Neuronal stem cell (in vitro differentiated cells): ENCODE results near the gene C1RL.
A peak's percentile ranks its signal among the peaks of the same experiment; 100 is the strongest.
"Not testable (repeated sequence)": the region's sequence is repeated elsewhere in the genome, so short reads cannot be mapped to it uniquely, and the experiment has no call there.

Experiments used
- DNase-seq: peaks from one replicate; pipeline ENCODE4 v3.0.0-alpha.2; 2013; ENCODE audit warnings: low spot score
- H2AFZ ChIP-seq: one replicate; pipeline ENCODE4 v1.6.1; 2013; ENCODE audit warnings: mild to moderate bottlenecking, low read length, inconsistent platforms
- H2AK5ac ChIP-seq: 2 replicates; pipeline ENCODE4 v1.6.1; 2013; ENCODE audit warnings: low read depth, mild to moderate bottlenecking, inconsistent platforms, low read length, moderate library complexity, mixed read lengths
- H2BK120ac ChIP-seq: 2 replicates; pipeline ENCODE4 v1.6.1; 2013; ENCODE audit warnings: low read depth, mild to moderate bottlenecking, inconsistent platforms, low read length, moderate library complexity, mixed read lengths
- H2BK12ac ChIP-seq: one replicate; pipeline ENCODE4 v1.6.1; 2013; ENCODE audit warnings: low read length, inconsistent platforms
- H2BK15ac ChIP-seq: 2 replicates; pipeline ENCODE4 v1.6.1; 2013; ENCODE audit warnings: mild to moderate bottlenecking, low read length, inconsistent platforms, mixed read lengths
- H2BK5ac ChIP-seq: one replicate; pipeline ENCODE4 v1.6.1; 2013; ENCODE audit warnings: inconsistent platforms, mild to moderate bottlenecking, low read length, moderate library complexity
- H3K14ac ChIP-seq: one replicate; pipeline ENCODE4 v1.6.1; 2013; ENCODE audit warnings: low read length, inconsistent platforms
- H3K18ac ChIP-seq: 2 replicates; pipeline ENCODE4 v1.6.1; 2013; ENCODE audit warnings: low read length, inconsistent platforms
- H3K23ac ChIP-seq: 2 replicates; pipeline ENCODE4 v1.6.1; 2013; ENCODE audit warnings: low read depth, mild to moderate bottlenecking, mixed read lengths, low read length, inconsistent platforms; ENCODE audit not compliant: poor library complexity
- H3K27ac ChIP-seq: replicated peaks from 3 replicates; pipeline ENCODE4 v1.5.1; 2013; ENCODE audit warnings: low read length, inconsistent platforms
- H3K27me3 ChIP-seq, 3 experiments: 2 replicates each; pipeline ENCODE4 v1.6.1; 2013; ENCODE audit warnings: low read length in 3 of 3, mild to moderate bottlenecking in 2 of 3, inconsistent platforms in 1 of 3, low read depth in 1 of 3, mixed read lengths in 1 of 3, moderate library complexity in 1 of 3; ENCODE audit not compliant: control insufficient read depth in 3 of 3, insufficient read depth in 3 of 3
- H3K36me3 ChIP-seq, 2 donors: replicated peaks in 1 of 2; 2 replicates each; pipeline ENCODE4 v1.6.1; 2013; ENCODE audit warnings: low read length in 2 of 2; ENCODE audit not compliant: control insufficient read depth in 2 of 2, insufficient read depth in 2 of 2
- H3K4ac ChIP-seq: 2 replicates; pipeline ENCODE4 v1.6.1; 2013; ENCODE audit warnings: inconsistent platforms, mild to moderate bottlenecking, low read length, moderate library complexity
- H3K4me1 ChIP-seq, 2 donors: 1 replicate in 1 of 2; 2 replicates in 1 of 2; pipeline ENCODE4 v1.6.1; 2013; ENCODE audit warnings: low read length in 2 of 2, low read depth in 1 of 2; ENCODE audit not compliant: control insufficient read depth in 2 of 2, insufficient read depth in 1 of 2
- H3K4me2 ChIP-seq: one replicate; pipeline ENCODE4 v1.6.1; 2013; ENCODE audit warnings: mild to moderate bottlenecking, low read length, inconsistent platforms; ENCODE audit not compliant: insufficient read depth, poor library complexity, severe bottlenecking
- H3K4me3 ChIP-seq, 2 donors: 2 replicates each; pipeline ENCODE4 v1.5.1; 2013; ENCODE audit warnings: low read length in 2 of 2, mild to moderate bottlenecking in 2 of 2, inconsistent platforms in 1 of 2, moderate library complexity in 1 of 2
- H3K79me1 ChIP-seq: one replicate; pipeline ENCODE4 v1.6.1; 2013; ENCODE audit warnings: low read depth, mild to moderate bottlenecking, inconsistent platforms, low read length, moderate library complexity
- H3K9ac ChIP-seq: one replicate; pipeline ENCODE4 v1.6.1; 2013; ENCODE audit warnings: mild to moderate bottlenecking, low read depth, low read length, inconsistent platforms; ENCODE audit not compliant: poor library complexity
- H3K9me3 ChIP-seq, 2 donors: replicated peaks in 1 of 2; 2 replicates each; pipeline versions ENCODE3 to v1.6.1; 2013; ENCODE audit warnings: low read length in 2 of 2, mild to moderate bottlenecking in 2 of 2, inconsistent platforms in 1 of 2, low read depth in 1 of 2, mixed read lengths in 1 of 2, moderate library complexity in 1 of 2; ENCODE audit not compliant: control insufficient read depth in 2 of 2, insufficient read depth in 1 of 2
- H4K8ac ChIP-seq: one replicate; pipeline ENCODE4 v1.6.1; 2013; ENCODE audit warnings: low read depth, mild to moderate bottlenecking, inconsistent platforms, low read length, moderate library complexity
- H4K91ac ChIP-seq: one replicate; pipeline ENCODE4 v1.6.1; 2013; ENCODE audit warnings: low read length, low read depth, mild to moderate bottlenecking, inconsistent platforms; ENCODE audit not compliant: poor library complexity
- WGBS, 2 donors: extraction: QIAGEN DNeasy Blood & Tissue Kit; methylation state at CpG; one replicate each; pipeline ENCODE4 v1.1.7; 2013; ENCODE audit warnings: missing lambda C conversion rate in 2 of 2, mixed read lengths in 1 of 2; ENCODE audit not compliant: insufficient read length in 2 of 2, insufficient replicate concordance in 1 of 2; ENCODE audit errors: extremely low coverage in 2 of 2; 5-methylcytosine and 5-hydroxymethylcytosine counted together

Gene C1RL

GRCh38 chr12:7107636-7108002 is 1.4 kb downstream of the C1RL start:
- H3K23ac ChIP-seq: peak overlapping the region; percentile 12
- H2AK5ac ChIP-seq: peak overlapping the region; percentile 91
- H3K36me3 ChIP-seq: peaks cover 3 to 23% of the 10 kb centered on the region in 2 donors
- no peak overlapping the region for H3K4ac ChIP-seq
- peaks cover 2 to 8% of the 10 kb centered on the region in 2 donors for H3K4me1 ChIP-seq
- no peak overlapping the region for H3K14ac ChIP-seq
- no peaks in the 10 kb centered on the region for H3K27me3 ChIP-seq
- H3K4me2 ChIP-seq: peak overlapping the region; percentile 85
- H2BK5ac ChIP-seq: peak overlapping the region; percentile 91
- no peak overlapping the region for H4K91ac ChIP-seq
- H4K8ac ChIP-seq: peak overlapping the region; percentile 55
- no peak overlapping the region for H2BK15ac ChIP-seq
- H2AFZ ChIP-seq: peak overlapping the region; percentile 90
- no peak overlapping the region for H2BK12ac ChIP-seq
- H3K27ac ChIP-seq: peak overlapping the region; percentile 41
- peaks cover 2% of the 10 kb centered on the region for H3K79me1 ChIP-seq
- peak overlapping the region; percentile 94 for H3K18ac ChIP-seq
- peaks cover 2 to 16% of the 10 kb centered on the region in 2 donors for H3K9me3 ChIP-seq
- peak overlapping the region; percentile 64 to 76 for H3K4me3 ChIP-seq
- H2BK120ac ChIP-seq: no peak overlapping the region
- no CpG with 5 or more reads among the region's 3 CpGs for WGBS, 2 donors
- DNase-seq: no peak
- peak overlapping the region; percentile 92 for H3K9ac ChIP-seq

GRCh38 chr12:7107181-7107580 is 1.8 kb downstream of the C1RL start:
- H3K4me3 ChIP-seq, DNase-seq, H2AFZ ChIP-seq, H3K9ac ChIP-seq, H3K23ac ChIP-seq, H4K91ac ChIP-seq, H4K8ac ChIP-seq, H2BK120ac ChIP-seq, H2BK15ac ChIP-seq, H3K4me1 ChIP-seq, H2BK5ac ChIP-seq, H3K4ac ChIP-seq, H3K18ac ChIP-seq, H2AK5ac ChIP-seq, H3K4me2 ChIP-seq, H3K27ac ChIP-seq, H3K79me1 ChIP-seq, H2BK12ac ChIP-seq, H3K27me3 ChIP-seq, H3K14ac ChIP-seq: not testable (repeated sequence)
- no CpG with 5 or more reads among the region's 5 CpGs for WGBS, 2 donors
- peaks cover 2 to 16% of the 10 kb centered on the region in 2 donors for H3K9me3 ChIP-seq
- peaks cover 3 to 28% of the 10 kb centered on the region in 2 donors for H3K36me3 ChIP-seq

GRCh38 chr12:7106082-7106481 is 2.9 kb downstream of the C1RL start:
- H3K4me3 ChIP-seq: no peak overlapping the region

GRCh38 chr12:7103837-7104584 is 5.0 kb downstream of the C1RL start:
- Histone ChIP-seq H3K36me3 (peaks cover 5 to 46% of the 10 kb centered on the region in 2 donors), H3K27ac (no peak overlapping the region), H3K4me3 (no peak overlapping the region)

More at GRCh38 chr12:7106082-7106481, 2.9 kb downstream of the C1RL start:
- H3K9ac ChIP-seq: no peak overlapping the region
- no peak overlapping the region for H4K8ac ChIP-seq
- H3K27ac ChIP-seq: no peak overlapping the region
- no peak overlapping the region for H2AK5ac ChIP-seq
- no peak overlapping the region for H3K4me2 ChIP-seq
- H2BK5ac ChIP-seq: no peak overlapping the region
- no peak overlapping the region for H3K4ac ChIP-seq
- peaks cover 2% of the 10 kb centered on the region for H3K79me1 ChIP-seq
- H4K91ac ChIP-seq: no peak overlapping the region
- no peak overlapping the region for H3K14ac ChIP-seq
- H2BK15ac ChIP-seq: no peak overlapping the region
- H2BK120ac ChIP-seq: no peak overlapping the region
- peaks cover 2 to 8% of the 10 kb centered on the region in 2 donors for H3K4me1 ChIP-seq
- peaks cover 3 to 32% of the 10 kb centered on the region in 2 donors for H3K36me3 ChIP-seq
- no peak overlapping the region for H3K23ac ChIP-seq
- no peaks in the 10 kb centered on the region for H3K27me3 ChIP-seq
- no peak overlapping the region for H2BK12ac ChIP-seq
- no peak for DNase-seq
- no peak overlapping the region for H2AFZ ChIP-seq
- no CpG with 5 or more reads among the region's 1 CpG for WGBS, 2 donors
- no peak overlapping the region for H3K18ac ChIP-seq
- peaks cover 2 to 16% of the 10 kb centered on the region in 2 donors for H3K9me3 ChIP-seq

More at GRCh38 chr12:7103837-7104584, 5.0 kb downstream of the C1RL start:
- Histone ChIP-seq H3K79me1 (peaks cover 2% of the 10 kb centered on the region), H3K27me3 (no peaks in the 10 kb centered on the region), H3K4me1 (peaks cover under 1 to 2% of the 10 kb centered on the region in 2 donors), H2BK12ac (no peak overlapping the region), H2AK5ac (no peak overlapping the region), H3K9me3 (peaks cover 2 to 16% of the 10 kb centered on the region in 2 donors), H3K18ac (no peak overlapping the region), H3K14ac (no peak overlapping the region), H2BK5ac (no peak overlapping the region), H2BK15ac (no peak overlapping the region), H2BK120ac (no peak overlapping the region), H3K4ac (no peak overlapping the region), H2AFZ (no peak overlapping the region), H4K91ac (no peak overlapping the region), H3K4me2 (no peak overlapping the region), H3K23ac (no peak overlapping the region), H3K9ac (no peak overlapping the region), H4K8ac (no peak overlapping the region)
- no CpG with 5 or more reads among the region's 14 CpGs for WGBS, 2 donors
- no peak for DNase-seq
